ENCODE results near the gene CA11. TPM values are rescaled to one million over a fixed set of nuclear protein-coding genes. Genes with fewer than 3 reads are reported as not detected.

CA11 gene
- total and polyA plus RNA-seq, 9 of the 15 experiments (the other 6 are each of a cell fraction or from before 2014, with no cell fraction given): 2.9 to 19.9 (median 8.3) TPM

- peak; percentile 24; the same call in 1 of the 2 replicates for TF ChIP-seq KLF13 (tag; IDR thresholded peaks at IDR 0.05; ENCODE audit: borderline replicate concordance, low read depth)
- TF ChIP-seq ZBTB34 (CRISPR knock-in tag; IDR thresholded peaks at IDR 0.05): peak; percentile 42; the same call in 1 of the 2 replicates
- TF ChIP-seq TAL1 (IDR thresholded peaks at IDR 0.05): peak; percentile 26; the same call in 1 of the 2 replicates
- 0 out of 2 replicates have a peak, but pooled peaks have one; percentile 32 for TF ChIP-seq MEF2D (tag; conservative IDR thresholded peaks at IDR 0.05; ENCODE audit: low read depth)
- no peak for TF ChIP-seq U2AF2 (optimal IDR thresholded peaks at IDR 0.05; ENCODE audit: low read depth, low read length)
- no peak for TF ChIP-seq NR2C2 (CRISPR knock-in tag; IDR thresholded peaks at IDR 0.05)
- peak; percentile 62; the same call in 1 of the 2 replicates for TF ChIP-seq NR2C2 (tag; IDR thresholded peaks at IDR 0.05)
- no peak for TF ChIP-seq PCBP2 (IDR thresholded peaks at IDR 0.05; ENCODE audit: low read depth, low read length, poor library complexity, severe bottlenecking)
- peak; percentile 41; the same call in 1 of the 2 replicates for TF ChIP-seq CREB1 (IDR thresholded peaks at IDR 0.05)
- peak; percentile 77 for TF ChIP-seq CREB1 (CRISPR knock-in tag; IDR thresholded peaks at IDR 0.05)
- no peak for TF ChIP-seq THRA (IDR thresholded peaks at IDR 0.05)
- TF ChIP-seq EP400 (IDR thresholded peaks at IDR 0.05): peak; percentile 88
- no peak for TF ChIP-seq ZNF699 (CRISPR knock-in tag; IDR thresholded peaks at IDR 0.05; ENCODE audit: insufficient replicate concordance)
- no peak for TF ChIP-seq CHCHD3 (CRISPR knock-in tag; IDR thresholded peaks at IDR 0.05)
- TF ChIP-seq STAG1 (CRISPR knock-in tag; IDR thresholded peaks at IDR 0.05; ENCODE audit: borderline replicate concordance): peak; percentile 49; the same call in 1 of the 2 replicates
- TF ChIP-seq PKNOX1 (IDR thresholded peaks at IDR 0.05): peak; percentile 68
- TF ChIP-seq ATF7 (IDR thresholded peaks at IDR 0.05): peak; percentile 68
- TF ChIP-seq MAZ (CRISPR knock-in tag; conservative IDR thresholded peaks at IDR 0.05 in 1 of 2, IDR thresholded peaks at IDR 0.05 in 1 of 2): peak; percentile 79 to 87
- TF ChIP-seq ZNF584 (CRISPR knock-in tag; IDR thresholded peaks at IDR 0.05; ENCODE audit: low read depth): no peak; the same call in 1 of the 2 replicates
- 0 out of 2 replicates have a peak, but pooled peaks have one; percentile 23 for TF ChIP-seq HES1 (IDR thresholded peaks at IDR 0.05; ENCODE audit: low read depth)
- TF ChIP-seq POU5F1 (IDR thresholded peaks at IDR 0.05; ENCODE audit: borderline replicate concordance, low read depth, low read length, partially characterized antibody): no peak
- no peak for TF ChIP-seq HMG20A (CRISPR knock-in tag; conservative IDR thresholded peaks at IDR 0.05)
- TF ChIP-seq LEF1 (IDR thresholded peaks at IDR 0.05): peak; percentile 43; the same call in 1 of the 2 replicates
These were observed 57.2 kb downstream of the CA11 start (continued) for GRCh38 chr19:48588670-48589401.

Data from K562 (cell line).